GM12878 (cell line): Measurements from ENCODE around the gene JDP2. TPM values are rescaled to one million over a fixed set of nuclear protein-coding genes. Genes with fewer than 3 reads are reported as not detected.

Source experiments
- ATAC-seq: fragments of 200-7000 bp; cut with Tn5 transposase; 3 replicates; pipeline ENCODE4 v1.9.1; 2020; ENCODE audit warnings: mild to moderate bottlenecking, moderate library complexity
- BruUV-seq: library from RNA; stranded (reverse); fragments of 400-500 nt; replicated peaks from 2 replicates; lab custom pipeline; 2021; lab: Mats Ljungman, UMichigan
- CTCF ChIA-PET: fragments of 300-600 bp; sonication (Branson Sonifier 250); formaldehyde crosslinking; extraction: SDS; loops from one replicate; lab custom pipeline; 2021; ENCODE audit warnings: inconsistent platforms; lab: Yijun Ruan, JAX
- POLR2A ChIA-PET: fragments of 350-600 bp; formaldehyde crosslinking; extraction: SDS; loops from one replicate; lab custom pipeline; 2021; ENCODE audit warnings: inconsistent platforms; lab: Charles Lee
- RAD21 ChIA-PET: fragments of 300-600 bp; sonication (Branson Sonifier 250); formaldehyde crosslinking; loops from one replicate; lab custom pipeline; 2023; ENCODE audit warnings: antibody characterized with exemption; ENCODE audit not compliant: unreplicated experiment; lab: Charles Lee
- SMC1A ChIA-PET: fragments of 300-600 bp; sonication (Branson Sonifier 250); formaldehyde crosslinking; loops from one replicate; lab custom pipeline; 2023; ENCODE audit not compliant: unreplicated experiment, uncharacterized antibody; lab: Charles Lee
- DNase-seq: peaks from one replicate; pipeline ENCODE4 v3.0.0-alpha.2; 2011; ENCODE audit warnings: low read depth, low spot score
- FAIRE-seq: peaks from 3 replicates; lab custom pipeline; 2011; peaks lifted over from hg19 to GRCh38; lab: Jason Lieb, UNC
- H2AFZ ChIP-seq: 2 replicates; pipeline ENCODE4 v1.6.0; 2011; ENCODE audit warnings: low read depth, low read length, control low read depth; ENCODE audit not compliant: control insufficient read depth
- H3K27ac ChIP-seq: 2 replicates; pipeline ENCODE4 v1.5.1; 2011; ENCODE audit warnings: control low read depth; ENCODE audit not compliant: control insufficient read depth, insufficient read depth
- H3K27me3 ChIP-seq, 2 experiments: replicated peaks in 1 of 2; 2 replicates each; pipeline versions ENCODE4 v1.6.0 to v1.6.1; 2011; ENCODE audit warnings: low read length in 1 of 2; ENCODE audit not compliant: control insufficient read depth in 2 of 2, insufficient read depth in 2 of 2
- H3K36me3 ChIP-seq, 2 experiments: 2 replicates each; pipeline ENCODE4 v1.5.1; 2011; ENCODE audit warnings: low read length in 1 of 2; ENCODE audit not compliant: control insufficient read depth in 2 of 2, insufficient read depth in 2 of 2
- H3K4me1 ChIP-seq: 2 replicates; pipeline ENCODE4 v1.6.1; 2011; ENCODE audit warnings: mild to moderate bottlenecking, low read length, moderate library complexity, mixed read lengths; ENCODE audit not compliant: control insufficient read depth, insufficient read depth
- H3K4me2 ChIP-seq: 2 replicates; pipeline ENCODE4 v1.6.0; 2011; ENCODE audit warnings: control low read depth; ENCODE audit not compliant: control insufficient read depth, insufficient read depth
- H3K4me3 ChIP-seq: fragments of 200-600 bp; sonication (generic); 2 replicates; pipeline ENCODE4 v1.5.1; 2016
- H3K79me2 ChIP-seq: 2 replicates; pipeline ENCODE4 v1.6.0; 2011; ENCODE audit warnings: low read length; ENCODE audit not compliant: control insufficient read depth, insufficient read depth
- H3K9ac ChIP-seq: 2 replicates; pipeline ENCODE4 v1.8.0; 2011; ENCODE audit warnings: low read length, control low read depth, mixed read lengths; ENCODE audit not compliant: control insufficient read depth, insufficient read depth
- H3K9me3 ChIP-seq: replicated peaks from 3 replicates; pipeline ENCODE4 v1.5.1; 2011; ENCODE audit warnings: mild to moderate bottlenecking, low read length; ENCODE audit not compliant: control insufficient read depth, insufficient read depth
- H4K20me1 ChIP-seq: 2 replicates; pipeline ENCODE4 v1.6.0; 2011; ENCODE audit not compliant: control insufficient read depth, insufficient read depth
- CBX3 ChIP-seq: fragments of 200-600 bp; sonication (generic); IDR thresholded peaks from 2 replicates; pipeline ENCODE4 v1.6.1; 2016; ENCODE audit warnings: low read depth, borderline replicate concordance
- CBX5 ChIP-seq: sonication (generic); IDR thresholded peaks from 2 replicates; pipeline ENCODE4 v1.6.1; 2016; ENCODE audit warnings: low read depth, moderate library complexity, mild to moderate bottlenecking, inconsistent platforms
- FOXM1 ChIP-seq: IDR thresholded peaks from 2 replicates; pipeline ENCODE4 v1.6.1; 2012; ENCODE audit warnings: low read depth, mild to moderate bottlenecking, inconsistent platforms, low read length, moderate library complexity
- HCFC1 ChIP-seq: fragments of 150-350 bp; IDR thresholded peaks from 2 replicates; pipeline ENCODE4 v1.6.1; 2014; ENCODE audit warnings: low read length
- IKZF2 ChIP-seq, 2 experiments: fragments of 450-650 bp; IDR thresholded peaks; 2 replicates each; pipeline ENCODE4 v1.6.1; 2017; ENCODE audit warnings: mild to moderate bottlenecking in 2 of 2, moderate library complexity in 2 of 2
- MTA2 ChIP-seq: fragments of 450-650 bp; IDR thresholded peaks from 2 replicates; pipeline ENCODE4 v1.6.1; 2016; ENCODE audit warnings: low read depth, mild to moderate bottlenecking, moderate library complexity
- NFIC ChIP-seq: IDR thresholded peaks from 2 replicates; pipeline ENCODE4 v1.6.1; 2012; ENCODE audit warnings: low read depth, mild to moderate bottlenecking, inconsistent platforms, low read length, moderate library complexity
- PKNOX1 ChIP-seq: fragments of 450-650 bp; IDR thresholded peaks from 2 replicates; pipeline ENCODE4 v1.6.1; 2016; ENCODE audit warnings: mild to moderate bottlenecking
- POU2F2 ChIP-seq: IDR thresholded peaks from 3 replicates; pipeline ENCODE4 v1.6.1; 2011; ENCODE audit warnings: low read depth, mild to moderate bottlenecking, low read length, borderline replicate concordance
- RBBP5 ChIP-seq: fragments of 200-600 bp; sonication (generic); conservative IDR thresholded peaks from 2 replicates; pipeline ENCODE4 v1.6.1; 2016
- RUNX3 ChIP-seq: IDR thresholded peaks from 2 replicates; pipeline ENCODE4 v1.6.1; 2012; ENCODE audit warnings: low read length, inconsistent platforms
- SMAD1 ChIP-seq: fragments of 450-650 bp; IDR thresholded peaks from 2 replicates; pipeline ENCODE4 v1.6.1; 2018; ENCODE audit warnings: mild to moderate bottlenecking, low read depth; ENCODE audit not compliant: partially characterized antibody
- SREBF1 ChIP-seq: IDR thresholded peaks from 2 replicates; pipeline ENCODE4 v1.6.1; 2012; ENCODE audit warnings: mild to moderate bottlenecking, low read length
- SUZ12 ChIP-seq: fragments of 200-600 bp; sonication (generic); IDR thresholded peaks from one replicate; pipeline ENCODE4 v1.6.1; 2018; ENCODE audit warnings: antibody characterized with exemption, mild to moderate bottlenecking; ENCODE audit not compliant: unreplicated experiment
- TCF12 ChIP-seq: IDR thresholded peaks from 2 replicates; pipeline ENCODE4 v1.6.1; 2011; ENCODE audit warnings: low read depth, mild to moderate bottlenecking, low read length
- ZNF207 ChIP-seq: fragments of 450-650 bp; IDR thresholded peaks from 2 replicates; pipeline ENCODE4 v1.6.1; 2014; ENCODE audit warnings: antibody characterized with exemption, mild to moderate bottlenecking, borderline replicate concordance
- whole genome bisulfite sequencing: methylation state at CpG from one replicate; pipeline ENCODE4 v1.1.6; 2016; ENCODE audit warnings: low lambda C conversion rate; ENCODE audit not compliant: insufficient replicate concordance, insufficient coverage; ENCODE audit errors: missing lambda C conversion rate; 5-methylcytosine and 5-hydroxymethylcytosine counted together
- in situ Hi-C: fragments of 300-500 bp; cut with MboI; formaldehyde crosslinking; loops from 9 replicates; pipeline ENCODE4 v1.14.3; 2018; ENCODE audit warnings: mixed read lengths
- intact Hi-C: fragments of 100-400 bp; cut with micrococcal nuclease; formaldehyde crosslinking; loops from one replicate; pipeline ENCODE4 v1.14.2; 2022; ENCODE audit not compliant: unreplicated experiment
- polyA plus RNA-seq, 11 experiments: library from polyadenylated mRNA; depleted of rRNA in 4 of 11; unstranded in 6 of 11; stranded (reverse) in 5 of 11; fragments of >200 nt; fragmentation: Nextera tagmentation in 4 of 11; fragmentation: Illumina TruSeq in 1 of 11; extraction: Ambion mirVana in 4 of 11; extraction: Trizol in 1 of 11; gene quantifications; 1 replicate in 1 of 11; 2 replicates in 10 of 11; pipeline versions ENCODE4 v1.2.1 to v1.2.3, GENCODE V29; 2011 to 2016; ENCODE audit warnings: inconsistent platforms in 2 of 11, missing spikeins in 2 of 11, low read depth in 1 of 11
- total RNA-seq, 4 experiments: library from RNA; depleted of rRNA in 3 of 4; stranded (reverse); fragments of >200 nt in 3 of 4; fragmentation: Illumina TruSeq in 1 of 4; extraction: Trizol in 1 of 4; gene quantifications; 2 replicates each; pipeline versions ENCODE4 v1.2.1 to v1.2.3, GENCODE V29; 2013 to 2021
- TF ChIP-seq, protein P1 (sequence below): fragments of 450-650 bp; IDR thresholded peaks from 2 replicates; pipeline ENCODE4 v1.6.1; 2017; ENCODE audit warnings: mild to moderate bottlenecking, moderate library complexity
- TF ChIP-seq, protein P2 (sequence below): fragments of 450-650 bp; IDR thresholded peaks from 2 replicates; pipeline ENCODE4 v1.6.1; 2017; ENCODE audit warnings: antibody characterized with exemption, mild to moderate bottlenecking, moderate library complexity

JDP2 gene
- total and polyA plus RNA-seq, 10 of the 15 experiments (the other 5 are each of a cell fraction or from before 2014, with no cell fraction given): 0.71 to 21.3 (median 11.2) TPM

GRCh38 chr14:75459791-75460190 is 32.0 kb downstream of the JDP2 start (continued):
- TF ChIP-seq MTA2 (no peak), HCFC1 (no peak), NFIC (no peak), SUZ12 (no peak)
- TF ChIP-seq, protein P1, sequence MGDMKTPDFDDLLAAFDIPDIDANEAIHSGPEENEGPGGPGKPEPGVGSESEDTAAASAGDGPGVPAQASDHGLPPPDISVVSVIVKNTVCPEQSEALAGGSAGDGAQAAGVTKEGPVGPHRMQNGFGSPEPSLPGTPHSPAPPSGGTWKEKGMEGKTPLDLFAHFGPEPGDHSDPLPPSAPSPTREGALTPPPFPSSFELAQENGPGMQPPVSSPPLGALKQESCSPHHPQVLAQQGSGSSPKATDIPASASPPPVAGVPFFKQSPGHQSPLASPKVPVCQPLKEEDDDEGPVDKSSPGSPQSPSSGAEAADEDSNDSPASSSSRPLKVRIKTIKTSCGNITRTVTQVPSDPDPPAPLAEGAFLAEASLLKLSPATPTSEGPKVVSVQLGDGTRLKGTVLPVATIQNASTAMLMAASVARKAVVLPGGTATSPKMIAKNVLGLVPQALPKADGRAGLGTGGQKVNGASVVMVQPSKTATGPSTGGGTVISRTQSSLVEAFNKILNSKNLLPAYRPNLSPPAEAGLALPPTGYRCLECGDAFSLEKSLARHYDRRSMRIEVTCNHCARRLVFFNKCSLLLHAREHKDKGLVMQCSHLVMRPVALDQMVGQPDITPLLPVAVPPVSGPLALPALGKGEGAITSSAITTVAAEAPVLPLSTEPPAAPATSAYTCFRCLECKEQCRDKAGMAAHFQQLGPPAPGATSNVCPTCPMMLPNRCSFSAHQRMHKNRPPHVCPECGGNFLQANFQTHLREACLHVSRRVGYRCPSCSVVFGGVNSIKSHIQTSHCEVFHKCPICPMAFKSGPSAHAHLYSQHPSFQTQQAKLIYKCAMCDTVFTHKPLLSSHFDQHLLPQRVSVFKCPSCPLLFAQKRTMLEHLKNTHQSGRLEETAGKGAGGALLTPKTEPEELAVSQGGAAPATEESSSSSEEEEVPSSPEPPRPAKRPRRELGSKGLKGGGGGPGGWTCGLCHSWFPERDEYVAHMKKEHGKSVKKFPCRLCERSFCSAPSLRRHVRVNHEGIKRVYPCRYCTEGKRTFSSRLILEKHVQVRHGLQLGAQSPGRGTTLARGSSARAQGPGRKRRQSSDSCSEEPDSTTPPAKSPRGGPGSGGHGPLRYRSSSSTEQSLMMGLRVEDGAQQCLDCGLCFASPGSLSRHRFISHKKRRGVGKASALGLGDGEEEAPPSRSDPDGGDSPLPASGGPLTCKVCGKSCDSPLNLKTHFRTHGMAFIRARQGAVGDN: no peak

- H2AFZ ChIP-seq: no peak overlapping the region
- in situ Hi-C loops: no loop called here
- no peak overlapping the region for H3K4me2 ChIP-seq
- SMC1A ChIA-PET: interaction anchor here (1.2 kb wide), 1 partner anchor 17 kb away, joined by 3 read pairs; no protein-coding TSS in a partner anchor
- H3K27me3 ChIP-seq: no peaks in the 10 kb centered on the region
- H4K20me1 ChIP-seq: no peaks in the 10 kb centered on the region
- H3K36me3 ChIP-seq: peaks cover 2 to 22% of the 10 kb centered on the region in 2 experiments; a peak in 3 of 4 replicates
- H3K4me3 ChIP-seq: no peak overlapping the region
- H3K4me1 ChIP-seq: peaks cover 4% of the 10 kb centered on the region; the same call in 1 of the 2 replicates
- BruUV-seq: no TSS peak
- DNase-seq: no peak
- RAD21 ChIA-PET: no interaction called here
- H3K9ac ChIP-seq: no peak overlapping the region
- CTCF ChIA-PET: interaction anchor here (1.6 kb wide), 1 partner anchor 29 kb away, joined by 3 read pairs; no protein-coding TSS in a partner anchor
- FAIRE-seq: no peak
- ATAC-seq: no peak
- H3K79me2 ChIP-seq: no peaks in the 10 kb centered on the region; the same call in none of the 2 replicates
- no peaks in the 10 kb centered on the region for H3K9me3 ChIP-seq
- WGBS: 76% methylated on average over 6 of the region's 6 CpGs
- no peak overlapping the region for H3K27ac ChIP-seq
- POLR2A ChIA-PET: no interaction called here
- intact Hi-C loops: no loop called here
- TF ChIP-seq CBX3 (no peak), RUNX3 (no peak), RBBP5 (no peak), ZNF207 (no peak), SMAD1 (no peak), FOXM1 (no peak), TCF12 (no peak), POU2F2 (no peak), PKNOX1 (no peak), CBX5 (no peak), SREBF1 (no peak), IKZF2 (IDR thresholded peaks at IDR 0.05) (no peak)
- TF ChIP-seq, protein P2, sequence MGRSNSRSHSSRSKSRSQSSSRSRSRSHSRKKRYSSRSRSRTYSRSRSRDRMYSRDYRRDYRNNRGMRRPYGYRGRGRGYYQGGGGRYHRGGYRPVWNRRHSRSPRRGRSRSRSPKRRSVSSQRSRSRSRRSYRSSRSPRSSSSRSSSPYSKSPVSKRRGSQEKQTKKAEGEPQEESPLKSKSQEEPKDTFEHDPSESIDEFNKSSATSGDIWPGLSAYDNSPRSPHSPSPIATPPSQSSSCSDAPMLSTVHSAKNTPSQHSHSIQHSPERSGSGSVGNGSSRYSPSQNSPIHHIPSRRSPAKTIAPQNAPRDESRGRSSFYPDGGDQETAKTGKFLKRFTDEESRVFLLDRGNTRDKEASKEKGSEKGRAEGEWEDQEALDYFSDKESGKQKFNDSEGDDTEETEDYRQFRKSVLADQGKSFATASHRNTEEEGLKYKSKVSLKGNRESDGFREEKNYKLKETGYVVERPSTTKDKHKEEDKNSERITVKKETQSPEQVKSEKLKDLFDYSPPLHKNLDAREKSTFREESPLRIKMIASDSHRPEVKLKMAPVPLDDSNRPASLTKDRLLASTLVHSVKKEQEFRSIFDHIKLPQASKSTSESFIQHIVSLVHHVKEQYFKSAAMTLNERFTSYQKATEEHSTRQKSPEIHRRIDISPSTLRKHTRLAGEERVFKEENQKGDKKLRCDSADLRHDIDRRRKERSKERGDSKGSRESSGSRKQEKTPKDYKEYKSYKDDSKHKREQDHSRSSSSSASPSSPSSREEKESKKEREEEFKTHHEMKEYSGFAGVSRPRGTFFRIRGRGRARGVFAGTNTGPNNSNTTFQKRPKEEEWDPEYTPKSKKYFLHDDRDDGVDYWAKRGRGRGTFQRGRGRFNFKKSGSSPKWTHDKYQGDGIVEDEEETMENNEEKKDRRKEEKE: no peak
Observed at GRCh38 chr14:75460394-75460793, 32.6 kb downstream of the JDP2 start.
